GM12892 (cell line): ENCODE data around the gene RET.

ENCODE experiments used
- POLR2A ChIP-seq: IDR thresholded peaks from 2 replicates; pipeline ENCODE4 v1.6.1; 2011; ENCODE audit warnings: low read depth, low read length, control low read depth
- POLR2AphosphoS5 ChIP-seq: IDR thresholded peaks from 2 replicates; pipeline ENCODE4 v1.6.1; 2011; ENCODE audit warnings: low read depth, low read length, control low read depth

- TF ChIP-seq POLR2A (no peak), POLR2AphosphoS5 (no peak)
These were observed 47.9 kb downstream of the RET start for GRCh38 chr10:43124574-43125273.
